Activated naive CD4-positive, alpha-beta T cell treated with anti-CD3 and anti-CD28 coated beads, Interleukin-2, amount 50 U/mL, for 16 hours (primary cell): Measurements from ENCODE around the gene NRDC.

Source experiments
- DNase-seq: peaks from one replicate; pipeline ENCODE4 v3.0.0-alpha.2; 2020

The NRDC gene

DNA sequence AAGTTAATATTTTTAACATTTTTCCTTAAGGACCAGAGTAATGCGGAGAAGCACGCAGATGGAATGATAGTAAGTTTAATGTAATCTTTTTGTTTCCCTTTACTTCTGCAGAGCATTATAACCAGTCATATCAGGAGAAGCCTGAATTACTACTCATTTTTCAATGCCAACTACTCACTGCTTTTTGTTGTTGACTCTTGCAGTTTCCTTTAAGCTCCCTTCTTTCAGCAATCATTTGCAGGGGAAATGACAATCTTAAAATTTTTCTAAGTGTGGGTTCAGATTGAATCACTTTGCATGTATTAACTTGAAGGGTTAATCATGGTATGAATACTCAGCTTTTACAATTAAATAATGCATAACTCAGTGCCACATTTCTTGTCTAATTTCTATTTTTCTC is 122.2 kb downstream of the NRDC start:
- no peak for DNase-seq

DNA sequence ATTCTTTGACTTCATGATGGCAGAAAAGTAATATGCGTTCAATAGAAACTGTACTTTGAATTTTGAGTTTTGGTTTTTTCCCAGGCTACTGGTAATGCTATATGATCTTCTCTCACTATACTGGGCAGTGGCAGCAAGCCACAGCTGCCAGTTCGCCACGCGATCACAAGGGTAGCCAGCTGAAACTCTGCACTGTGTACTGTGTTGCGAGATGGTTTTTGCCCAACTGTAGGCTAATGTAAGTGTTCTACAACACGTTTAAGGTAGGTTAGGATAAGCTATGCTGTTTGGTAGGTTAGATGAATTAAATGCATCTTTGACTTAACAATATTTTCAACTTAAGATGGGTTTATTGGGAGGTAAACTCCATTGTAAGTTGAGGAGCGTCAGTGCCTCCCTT is 123.1 kb downstream of the NRDC start:
- no peak for DNase-seq

DNA sequence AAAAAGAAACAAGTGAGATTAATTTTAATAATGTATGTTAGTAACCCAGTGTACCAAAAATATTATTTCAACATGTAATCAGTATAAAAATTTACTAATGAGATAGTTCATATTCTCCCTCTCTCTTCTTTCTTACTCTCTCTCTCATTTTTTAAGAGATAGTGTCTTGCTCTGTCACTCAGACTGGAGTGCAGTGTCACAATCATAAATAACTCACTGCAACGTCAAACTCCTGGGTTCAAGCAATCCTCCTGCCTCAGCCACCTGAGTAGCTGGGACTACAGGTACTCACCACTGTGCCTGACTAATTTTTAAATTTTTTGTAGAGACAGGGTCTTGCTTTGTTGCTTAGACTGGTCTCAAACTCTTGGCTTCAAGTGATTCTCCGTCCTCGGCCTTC is 123.9 kb downstream of the NRDC start:
- DNase-seq: no peak

DNA sequence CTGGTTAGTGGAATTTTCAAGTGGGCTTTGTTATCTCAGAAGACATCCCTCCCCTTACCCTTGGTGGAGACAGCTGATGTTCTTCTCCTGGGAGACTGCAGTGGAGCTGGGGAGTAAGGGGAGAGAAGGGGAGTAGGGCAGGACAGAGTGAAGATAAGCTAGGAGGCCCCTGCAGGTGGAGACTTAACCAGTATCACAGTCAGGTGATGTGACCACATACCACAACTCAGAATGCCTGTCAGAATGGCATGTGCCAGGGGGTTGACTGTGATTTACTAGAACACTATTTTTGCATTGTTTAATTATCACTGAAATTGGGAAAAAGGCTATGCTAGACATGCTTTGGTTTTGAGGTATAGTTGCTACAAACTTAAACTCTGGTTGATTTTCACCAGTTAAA is 124.6 kb downstream of the NRDC start:
- no peak for DNase-seq

DNA sequence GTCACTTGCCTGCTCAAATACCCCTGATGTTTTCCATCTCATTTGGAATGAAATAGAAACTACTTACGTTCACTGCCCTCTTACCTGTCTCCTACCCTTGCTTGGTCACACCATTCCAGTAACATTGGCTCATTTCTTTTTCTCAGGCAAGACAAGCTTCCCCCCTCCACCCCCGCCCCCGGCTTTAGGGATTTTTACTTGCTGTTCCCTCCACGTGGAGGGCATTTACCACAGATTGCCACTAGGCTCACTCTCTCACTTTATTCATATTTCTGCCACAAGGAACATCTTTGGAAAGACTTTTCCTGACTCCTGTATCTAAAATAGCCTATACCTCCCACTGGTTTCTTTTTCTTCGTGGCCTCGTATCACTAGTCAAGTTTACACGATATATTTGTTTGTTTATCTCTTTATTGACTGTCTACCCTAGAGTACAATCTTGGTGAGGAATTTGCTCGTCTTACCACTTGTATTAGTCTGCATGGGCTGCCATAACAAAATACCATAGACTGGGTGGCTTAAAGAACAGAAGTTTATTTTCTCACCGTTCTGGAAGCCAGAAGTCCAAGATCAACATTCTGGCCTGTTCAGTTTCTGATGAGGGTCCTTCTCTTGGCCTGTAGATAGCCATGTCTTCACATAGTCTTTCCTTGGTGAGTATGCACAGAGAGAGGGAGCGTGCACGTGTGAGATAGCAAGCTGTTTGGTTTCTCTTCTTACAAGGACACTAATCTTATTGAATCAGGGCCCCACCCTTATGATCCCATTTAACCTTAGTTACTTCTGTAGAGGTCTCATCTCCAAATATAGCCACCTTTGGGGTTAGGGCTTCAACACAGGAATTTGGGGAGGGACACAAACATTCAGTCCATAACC is 126.2 kb downstream of the NRDC start:
- no peak for DNase-seq

DNA sequence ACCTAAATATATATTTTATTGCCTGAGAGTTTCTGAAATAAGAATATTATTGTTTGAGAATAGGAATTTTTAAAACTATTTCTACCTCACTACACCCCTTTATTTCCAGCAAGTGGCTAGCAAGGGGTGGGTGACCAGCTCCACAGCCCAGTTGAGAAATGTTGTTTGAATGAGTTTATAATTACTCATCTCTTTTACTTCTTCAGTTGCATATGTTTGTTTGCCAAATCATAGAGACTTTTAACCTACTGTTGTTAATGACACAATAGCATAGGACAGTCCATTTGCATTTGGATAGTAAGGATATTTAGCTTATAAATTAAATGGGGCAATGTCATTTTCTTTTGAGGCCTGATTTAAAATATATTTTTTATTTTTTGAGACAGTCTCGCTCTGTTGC is 127.8 kb downstream of the NRDC start:
- no peak for DNase-seq

DNA sequence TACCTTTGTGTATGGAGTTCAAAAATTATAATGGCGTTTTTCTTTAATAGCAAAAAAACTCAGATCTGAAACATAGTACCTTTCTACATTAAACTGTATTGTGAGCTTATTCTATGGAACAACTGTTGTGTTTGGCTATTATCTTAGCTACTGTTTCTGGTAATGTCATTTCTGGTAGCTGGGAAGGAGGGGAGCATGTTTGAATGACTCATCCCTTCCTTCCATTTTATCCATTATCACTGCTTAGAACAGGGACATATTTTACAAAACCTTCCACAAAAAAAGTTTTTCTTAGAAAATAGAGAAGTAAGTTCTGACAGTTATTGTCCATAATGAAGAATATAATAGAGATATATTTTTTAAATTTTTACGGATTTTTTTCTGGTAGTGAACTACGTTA is 128.3 kb downstream of the NRDC start:
- no peak for DNase-seq

DNA sequence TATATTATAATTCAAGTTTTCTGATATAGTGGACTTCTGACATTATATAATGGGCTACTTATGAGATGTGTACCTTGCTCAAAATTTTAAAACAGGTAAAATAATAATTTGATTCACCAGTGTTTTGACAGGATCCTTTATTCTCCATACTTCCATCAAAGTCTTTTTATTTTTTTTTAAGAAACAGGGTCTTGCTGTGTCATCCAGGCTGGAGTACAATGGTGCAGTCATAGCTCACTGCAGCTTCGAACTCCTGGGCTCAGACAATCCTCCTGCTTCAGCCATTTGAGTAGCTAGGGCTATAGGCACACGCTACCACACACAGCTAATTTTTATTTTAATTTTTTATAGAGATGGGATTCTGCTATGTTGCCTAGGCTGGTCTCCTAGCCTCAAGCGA is 129.4 kb downstream of the NRDC start:
- DNase-seq: no peak

DNA sequence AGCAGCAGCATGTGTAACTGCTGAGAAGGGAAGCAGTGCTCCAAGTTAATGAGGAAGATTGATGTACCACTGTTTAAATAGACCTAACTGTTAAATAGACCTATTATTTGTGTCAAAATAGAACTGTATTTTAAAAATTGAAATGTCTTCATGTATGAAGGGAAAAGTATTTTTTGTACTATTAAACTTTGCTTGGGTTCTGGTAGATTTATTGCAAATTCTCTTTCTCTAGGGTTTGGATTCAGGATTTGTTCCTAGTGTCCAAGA is 133.3 kb downstream of the NRDC start:
- DNase-seq: no peak

DNA sequence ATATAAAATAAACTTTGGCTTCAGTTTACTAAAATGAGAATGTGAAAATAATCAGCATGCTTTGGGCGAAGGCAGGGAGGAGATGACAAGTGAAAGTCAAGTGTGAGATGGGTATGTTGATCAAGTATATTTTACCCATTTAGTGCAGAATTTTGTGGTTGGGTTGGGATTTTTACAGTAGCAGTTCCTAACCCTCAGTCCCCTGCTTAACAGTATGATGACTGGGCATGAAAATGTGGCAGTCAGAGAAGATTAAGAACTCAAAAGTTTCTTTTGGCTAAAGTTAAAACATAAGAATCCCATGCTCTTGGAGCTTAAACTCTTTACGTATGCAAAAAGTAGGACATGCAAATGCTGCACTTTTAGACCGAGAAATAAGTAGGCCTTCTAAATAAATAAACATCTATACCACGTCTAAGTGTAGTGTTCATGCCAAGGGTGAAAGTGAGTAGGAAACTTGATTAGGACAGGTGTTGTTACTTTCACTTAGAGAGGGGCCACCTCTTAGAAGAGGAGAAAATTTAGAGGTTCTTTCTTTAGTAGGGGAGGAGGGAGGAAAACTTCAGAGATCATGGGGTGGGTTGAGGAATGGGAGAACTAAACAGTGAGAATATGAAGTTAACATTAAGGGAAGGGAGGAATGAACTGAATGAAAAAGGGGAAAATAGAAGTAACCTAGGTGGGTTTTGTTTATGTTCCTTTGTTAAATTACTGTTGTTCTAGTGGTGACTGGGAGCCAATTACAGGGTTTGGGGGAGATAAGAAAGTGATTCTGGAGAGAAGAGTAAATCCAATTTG is 133.8 kb downstream of the NRDC start:
- DNase-seq: no peak

DNA sequence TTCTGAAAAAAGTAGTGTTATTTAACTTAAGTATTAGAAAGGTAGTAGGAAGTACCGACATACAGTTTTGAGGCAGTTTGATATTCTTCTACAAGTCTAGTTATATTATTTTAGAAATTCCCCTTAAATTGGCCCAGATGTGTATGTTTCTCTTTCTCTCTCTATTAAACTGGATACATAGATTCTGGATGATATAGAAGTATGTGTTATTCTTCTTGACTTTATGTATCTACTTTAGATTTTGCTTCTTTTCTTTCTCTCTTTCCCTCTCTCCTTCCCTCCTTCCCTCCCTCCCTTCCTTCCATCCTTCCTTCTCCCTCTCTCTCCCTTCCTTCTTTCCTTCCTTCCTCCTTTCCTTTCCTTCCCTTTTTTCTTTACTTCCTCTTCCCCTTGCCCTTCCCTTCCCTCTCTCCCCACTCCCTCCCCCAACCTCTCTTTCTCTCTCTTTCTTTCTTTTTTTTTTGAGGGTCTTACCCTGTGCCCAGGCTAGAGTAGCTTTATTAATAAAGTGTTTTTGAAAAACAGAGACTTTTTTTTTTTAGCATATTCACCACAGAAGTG is 137.3 kb downstream of the NRDC start:
- no peak for DNase-seq

DNA sequence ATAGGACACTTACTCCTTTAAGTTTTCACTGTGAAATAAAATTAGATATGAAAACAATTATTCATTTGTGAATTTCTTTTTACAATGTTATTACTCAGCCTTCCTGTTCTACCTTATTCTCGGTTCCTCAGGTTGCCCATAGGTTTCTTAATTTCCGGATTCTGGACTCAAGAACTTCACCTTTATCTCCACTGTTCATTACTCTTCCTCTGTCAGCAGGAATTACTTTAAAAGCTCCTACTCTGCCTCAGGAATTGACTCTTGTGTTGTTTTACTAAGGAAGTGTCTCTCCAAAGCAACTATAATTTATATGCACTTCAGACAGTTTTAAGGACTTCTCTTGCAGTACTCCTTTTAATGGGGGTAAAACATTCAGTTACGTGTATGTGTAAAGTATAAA is 137.9 kb downstream of the NRDC start:
- no peak for DNase-seq
